Measurements from ENCODE around the gene HAP1.
"Not testable (repeated sequence)": the region's sequence is repeated elsewhere in the genome, so short reads cannot be mapped to it uniquely, and the experiment has no call there.

The HAP1 gene

GRCh38 chr17:41688641-41689496, 45.6 kb downstream of the HAP1 start, which contains the start of gene EIF1:
Gene EIF1 (plus strand): TSS chr17:41688885. CDS start chr17:41689039, 154 bp downstream.
- Histone ChIP-seq H3K4me3 (ENCODE audit: low read length) (peak within 1 kb of the TSS; percentile 100), H4K20me1 (ENCODE audit: insufficient read depth, low read length) (peaks cover 24% of the 10 kb centered on the region), H3K9me3 (replicated peaks; ENCODE audit: insufficient read depth, low read length) (no peaks in the 10 kb centered on the region), H2AFZ (ENCODE audit: low read length) (peak within 1 kb of the TSS; percentile 87), H3K27me3 (replicated peaks; ENCODE audit: insufficient read depth, low read length) (no peaks in the 10 kb centered on the region), H3K79me2 (ENCODE audit: low read length) (peaks cover 30% of the 10 kb centered on the region), H3K4me2 (ENCODE audit: low read depth, low read length) (peak within 1 kb of the TSS; percentile 93), H3F3A (ENCODE audit: insufficient read depth, low read length) (peaks cover 56% of the 10 kb centered on the region), H3K36me3 (replicated peaks; ENCODE audit: insufficient read depth, low read length) (peaks cover 37% of the 10 kb centered on the region), H3K27ac (ENCODE audit: low read length) (peak within 1 kb of the TSS; percentile 99), H3K4me1 (ENCODE audit: low read length) (peaks cover 12% of the 10 kb centered on the region), H3K9ac (ENCODE audit: low read length) (peak within 1 kb of the TSS; percentile 100), H3K9me2 (replicated peaks; ENCODE audit: insufficient read depth, low read length) (no peaks in the 10 kb centered on the region)
- TF ChIP-seq CTCF (IDR thresholded peaks at IDR 0.05; ENCODE audit: low read length) (no peak), EZH2 (optimal IDR thresholded peaks at IDR 0.05; ENCODE audit: low read depth, low read length) (no peak), EZH2phosphoT487 (IDR thresholded peaks at IDR 0.05; ENCODE audit: low read length) (no peak)
- DNase-seq: peak; percentile 100

GRCh38 chr17:41687828-41688640, 46.4 kb downstream of the HAP1 start:
- TF ChIP-seq CTCF (IDR thresholded peaks at IDR 0.05; ENCODE audit: low read length) (peak; percentile 63), EZH2 (optimal IDR thresholded peaks at IDR 0.05; ENCODE audit: low read depth, low read length) (no peak), EZH2phosphoT487 (IDR thresholded peaks at IDR 0.05; ENCODE audit: low read length) (no peak)
- Histone ChIP-seq H3K36me3 (replicated peaks; ENCODE audit: insufficient read depth, low read length) (peaks cover 37% of the 10 kb centered on the region), H3K4me1 (ENCODE audit: low read length) (peaks cover 12% of the 10 kb centered on the region), H3K9me3 (replicated peaks; ENCODE audit: insufficient read depth, low read length) (no peaks in the 10 kb centered on the region), H3K9me2 (replicated peaks; ENCODE audit: insufficient read depth, low read length) (no peaks in the 10 kb centered on the region), H3K27me3 (replicated peaks; ENCODE audit: insufficient read depth, low read length) (no peaks in the 10 kb centered on the region), H2AFZ (ENCODE audit: low read length) (peak overlapping the region; percentile 87), H3K27ac (ENCODE audit: low read length) (peak overlapping the region; percentile 79), H3K4me3 (ENCODE audit: low read length) (peak overlapping the region; percentile 67), H4K20me1 (ENCODE audit: insufficient read depth, low read length) (peaks cover 24% of the 10 kb centered on the region), H3K4me2 (ENCODE audit: low read depth, low read length) (peak overlapping the region; percentile 93), H3F3A (ENCODE audit: insufficient read depth, low read length) (peaks cover 50% of the 10 kb centered on the region), H3K79me2 (ENCODE audit: low read length) (peaks cover 30% of the 10 kb centered on the region), H3K9ac (ENCODE audit: low read length) (peak overlapping the region; percentile 66; the same call in 1 of the 2 replicates)
- DNase-seq: peak; percentile 59

- Histone ChIP-seq H3K4me2 (ENCODE audit: low read depth, low read length) (no peak overlapping the region), H3K27ac (ENCODE audit: low read length) (no peak overlapping the region), H3K9me2 (replicated peaks; ENCODE audit: insufficient read depth, low read length) (no peaks in the 10 kb centered on the region), H3K79me2 (ENCODE audit: low read length) (peaks cover 26% of the 10 kb centered on the region), H2AFZ (ENCODE audit: low read length) (no peak overlapping the region), H3K4me1 (ENCODE audit: low read length) (peaks cover 12% of the 10 kb centered on the region), H3K9ac (ENCODE audit: low read length) (no peak overlapping the region), H3K36me3 (replicated peaks; ENCODE audit: insufficient read depth, low read length) (peaks cover 19% of the 10 kb centered on the region), H3K27me3 (replicated peaks; ENCODE audit: insufficient read depth, low read length) (no peaks in the 10 kb centered on the region), H3K4me3 (ENCODE audit: low read length) (no peak overlapping the region), H3K9me3 (replicated peaks; ENCODE audit: insufficient read depth, low read length) (no peaks in the 10 kb centered on the region), H3F3A (ENCODE audit: insufficient read depth, low read length) (peaks cover 32% of the 10 kb centered on the region), H4K20me1 (ENCODE audit: insufficient read depth, low read length) (peaks cover 20% of the 10 kb centered on the region)
- no peak for DNase-seq
- TF ChIP-seq EZH2phosphoT487 (IDR thresholded peaks at IDR 0.05; ENCODE audit: low read length) (no peak), CTCF (IDR thresholded peaks at IDR 0.05; ENCODE audit: low read length) (no peak), EZH2 (optimal IDR thresholded peaks at IDR 0.05; ENCODE audit: low read depth, low read length) (no peak)
Measured at GRCh38 chr17:41686281-41686680, 48.2 kb downstream of the HAP1 start.

GRCh38 chr17:41685753-41686152, 48.7 kb downstream of the HAP1 start:
- not testable (repeated sequence) for H3K9me2 ChIP-seq (replicated peaks; ENCODE audit: insufficient read depth, low read length); H3K9me3 ChIP-seq (replicated peaks; ENCODE audit: insufficient read depth, low read length); H3K27me3 ChIP-seq (replicated peaks; ENCODE audit: insufficient read depth, low read length); DNase-seq; H2AFZ ChIP-seq (ENCODE audit: low read length); H3K9ac ChIP-seq (ENCODE audit: low read length); H3K4me2 ChIP-seq (ENCODE audit: low read depth, low read length); H3K27ac ChIP-seq (ENCODE audit: low read length); H3K4me3 ChIP-seq (ENCODE audit: low read length)
- Histone ChIP-seq H3K36me3 (replicated peaks; ENCODE audit: insufficient read depth, low read length) (peaks cover 14% of the 10 kb centered on the region), H3K4me1 (ENCODE audit: low read length) (peaks cover 12% of the 10 kb centered on the region), H3F3A (ENCODE audit: insufficient read depth, low read length) (peaks cover 27% of the 10 kb centered on the region), H3K79me2 (ENCODE audit: low read length) (peaks cover 21% of the 10 kb centered on the region), H4K20me1 (ENCODE audit: insufficient read depth, low read length) (peaks cover 14% of the 10 kb centered on the region)
